Bronchial smooth muscle cell (primary cell): ENCODE measurements around the gene TUBA1A. TPM values are rescaled to one million over a fixed set of nuclear protein-coding genes. Genes with fewer than 3 reads are reported as not detected.

ENCODE experiments used
- total RNA-seq: library from RNA; depleted of rRNA; stranded (reverse); fragments of >200 nt; gene quantifications from 2 replicates; pipeline ENCODE4 v1.2.1, GENCODE V29; 2014

The TUBA1A gene
- total RNA-seq: 861 and 1,359 TPM in 2 replicates

GRCh38 chr12:49188916-49189367 is at the start of gene TUBA1A:
Gene TUBA1A, minus strand, starts transcription at chr12:49189080. Its CDS starts 101 bp downstream, at chr12:49188979.

Other genes with a start within 250 kb of the TUBA1A start
- 26.3 and 28.9 TPM in 2 replicates for gene ARF3, start 231.6 kb downstream of the TUBA1A start, total RNA-seq
- under 0.01 and 0.34 TPM in 2 replicates for gene WNT10B, start 217.3 kb downstream of the TUBA1A start, total RNA-seq
- not detected in 2 replicates for gene WNT1, start 210.8 kb downstream of the TUBA1A start, total RNA-seq
- gene DDN, start 189.7 kb downstream of the TUBA1A start, total RNA-seq: under 0.01 TPM in 2 replicates
- 73.2 and 85.3 TPM in 2 replicates for gene PRKAG1, start 170.3 kb downstream of the TUBA1A start, total RNA-seq
- gene KMT2D, start 128.3 kb downstream of the TUBA1A start, total RNA-seq: 17.5 and 26.1 TPM in 2 replicates
- under 0.01 TPM in 1 of 2 replicates, not detected in the other for gene RHEBL1, start 119.1 kb downstream of the TUBA1A start, total RNA-seq
- 0.17 TPM in 1 of 2 replicates, not detected in the other for gene DHH, start 94.3 kb downstream of the TUBA1A start, total RNA-seq
- 60.2 and 61.0 TPM in 2 replicates for gene LMBR1L, start 78.2 kb downstream of the TUBA1A start, total RNA-seq
- gene TUBA1B, start 57.7 kb downstream of the TUBA1A start, total RNA-seq: 573 and 797 TPM in 2 replicates
- 99.6 and 124 TPM in 2 replicates for gene TUBA1C, start 76.0 kb upstream of the TUBA1A start, total RNA-seq
- gene PRPH, start 106.1 kb upstream of the TUBA1A start, total RNA-seq: 0.95 and 1.4 TPM in 2 replicates
- gene TROAP, start 134.2 kb upstream of the TUBA1A start, total RNA-seq: 1.0 and 4.7 TPM in 2 replicates
- 0.09 and 0.63 TPM in 2 replicates for gene C1QL4, start 148.1 kb upstream of the TUBA1A start, total RNA-seq
- gene DNAJC22, start 157.8 kb upstream of the TUBA1A start, total RNA-seq: 0.43 and 7.9 TPM in 2 replicates
- gene SPATS2, start 178.4 kb upstream of the TUBA1A start, total RNA-seq: 27.0 and 40.5 TPM in 2 replicates